GM12865 (cell line): ENCODE measurements around the gene AGAP2.

Source experiments
- DNase-seq: peaks from one replicate; pipeline ENCODE4 v3.0.0; 2010; ENCODE audit warnings: low read depth
- H3K4me3 ChIP-seq: 2 replicates; pipeline ENCODE4 v1.5.1; 2011; ENCODE audit warnings: mild to moderate bottlenecking, low read depth, low read length, control low read depth
- CTCF ChIP-seq: IDR thresholded peaks from 2 replicates; pipeline ENCODE4 v1.5.1; 2011; ENCODE audit warnings: low read length, control low read depth, low read depth, inconsistent platforms; ENCODE audit not compliant: insufficient read depth; ENCODE audit errors: missing control alignments

Gene AGAP2

GRCh38 chr12:57767876-57768275 is 29.3 kb upstream of the AGAP2 start:
- H3K4me3 ChIP-seq, result no peak overlapping the region
- DNase-seq, result no peak
- TF ChIP-seq CTCF, result no peak

- no peak overlapping the region for H3K4me3 ChIP-seq
- no peak for DNase-seq
- TF ChIP-seq CTCF, result no peak
Measured at GRCh38 chr12:57767305-57767698, 28.8 kb upstream of the AGAP2 start.

GRCh38 chr12:57766464-57767304 is 28.1 kb upstream of the AGAP2 start, which contains the start of gene CYP27B1:
Gene CYP27B1 (minus strand): TSS chr12:57767078. CDS start chr12:57767041, 37 bp downstream.
- no peak within 1 kb of the TSS; the same call in 1 of the 2 replicates for H3K4me3 ChIP-seq
- no peak for TF ChIP-seq CTCF
- DNase-seq, result no peak

- TF ChIP-seq CTCF, result no peak
- peak overlapping the region; percentile 63 for H3K4me3 ChIP-seq
- DNase-seq, result no peak
Measured at GRCh38 chr12:57765698-57766463, 27.3 kb upstream of the AGAP2 start.

- TF ChIP-seq CTCF, result peak; percentile 48
- peak; percentile 61 for DNase-seq
- H3K4me3 ChIP-seq, result peak overlapping the region; percentile 63
Measured at GRCh38 chr12:57765003-57765697, 26.6 kb upstream of the AGAP2 start.

- H3K4me3 ChIP-seq, result peak overlapping the region; percentile 63
Measured at GRCh38 chr12:57764662-57765002, 26.1 kb upstream of the AGAP2 start.

More at GRCh38 chr12:57764662-57765002, 26.1 kb upstream of the AGAP2 start:
- no peak for DNase-seq
- no peak for TF ChIP-seq CTCF
